DOHH2 (cell line): Measurements from ENCODE around the gene DPP4.

Experiments used
- H3F3A ChIP-seq: fragments of 200-600 bp; sonication (generic), shearing (Covaris generic); 2 replicates; pipeline ENCODE4 v1.6.0; 2016; ENCODE audit warnings: antibody characterized with exemption, mild to moderate bottlenecking; ENCODE audit not compliant: control insufficient read depth, insufficient read depth
- H3K27ac ChIP-seq: fragments of 200-600 bp; sonication (generic); 2 replicates; pipeline ENCODE4 v1.5.1; 2014; ENCODE audit warnings: low read depth, mild to moderate bottlenecking, low read length, moderate library complexity
- H3K27me3 ChIP-seq: fragments of 200-600 bp; sonication (generic); 2 replicates; pipeline ENCODE4 v1.6.1; 2014; ENCODE audit warnings: mild to moderate bottlenecking, low read length, mixed read lengths; ENCODE audit not compliant: control insufficient read depth
- H3K36me3 ChIP-seq: fragments of 200-600 bp; sonication (generic); 2 replicates; pipeline ENCODE4 v1.6.1; 2014; ENCODE audit warnings: mild to moderate bottlenecking, low read length, moderate library complexity, mixed read lengths; ENCODE audit not compliant: control insufficient read depth
- H3K4me1 ChIP-seq: fragments of 200-600 bp; sonication (generic); 2 replicates; pipeline ENCODE4 v1.6.1; 2014; ENCODE audit warnings: mild to moderate bottlenecking, low read length, mixed read lengths; ENCODE audit not compliant: control insufficient read depth
- H3K4me2 ChIP-seq: fragments of 200-600 bp; sonication (generic); 2 replicates; pipeline ENCODE4 v1.6.0; 2014; ENCODE audit warnings: mild to moderate bottlenecking, low read length, moderate library complexity
- H3K4me3 ChIP-seq: fragments of 200-600 bp; sonication (generic); 2 replicates; pipeline ENCODE4 v1.5.1; 2014; ENCODE audit warnings: mild to moderate bottlenecking, low read length, mixed read lengths
- H3K79me2 ChIP-seq: fragments of 200-600 bp; sonication (generic); 2 replicates; pipeline ENCODE4 v1.6.1; 2014; ENCODE audit warnings: mild to moderate bottlenecking, low read length, mixed read lengths; ENCODE audit not compliant: control insufficient read depth
- H3K9me2 ChIP-seq: fragments of 200-600 bp; sonication (generic); replicated peaks from 2 replicates; pipeline ENCODE4 v1.6.1; 2014; ENCODE audit warnings: mild to moderate bottlenecking, low read length, mixed read lengths; ENCODE audit not compliant: control insufficient read depth
- H3K9me3 ChIP-seq: fragments of 200-600 bp; sonication (generic); 2 replicates; pipeline ENCODE4 v1.6.1; 2014; ENCODE audit warnings: antibody characterized with exemption, low read length, mixed read lengths; ENCODE audit not compliant: control insufficient read depth, insufficient read depth
- H4K20me1 ChIP-seq: fragments of 200-600 bp; sonication (generic); 2 replicates; pipeline ENCODE4 v1.6.0; 2014; ENCODE audit warnings: low read depth, mild to moderate bottlenecking, antibody characterized with exemption, low read length, moderate library complexity; ENCODE audit not compliant: control insufficient read depth, insufficient read depth
- EZH2phosphoT487 ChIP-seq: fragments of 200-600 bp; sonication (generic); IDR thresholded peaks from 2 replicates; pipeline ENCODE4 v1.6.1; 2017; ENCODE audit warnings: borderline replicate concordance, mild to moderate bottlenecking, antibody characterized with exemption, low read length, moderate library complexity, mixed read lengths
- TF ChIP-seq, protein P1 (sequence below): fragments of 200-600 bp; sonication (generic); IDR thresholded peaks from one replicate; pipeline ENCODE4 v1.5.1; 2014; ENCODE audit warnings: antibody characterized with exemption, mild to moderate bottlenecking, low read depth, low read length; ENCODE audit not compliant: poor library complexity, severe bottlenecking

DPP4 gene

DNA sequence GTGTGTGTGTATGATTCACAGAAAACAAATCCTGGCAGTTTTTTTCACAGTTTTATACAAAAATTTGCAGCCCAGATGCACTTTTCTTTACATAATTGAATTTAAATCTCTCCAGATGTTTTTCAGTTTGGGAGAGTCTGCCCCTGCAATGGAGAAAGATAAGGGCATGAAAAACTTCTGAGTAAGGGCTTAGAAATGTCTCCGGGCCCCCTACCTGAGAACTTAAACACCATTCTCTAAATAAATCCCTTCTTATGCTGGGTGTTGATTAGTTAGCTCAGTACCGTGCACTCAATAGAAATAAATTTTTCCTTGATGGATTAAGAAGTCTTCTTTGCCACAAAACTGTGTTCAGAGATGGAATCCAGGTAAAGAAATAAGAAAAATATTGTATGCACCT lies 64.5 kb downstream of the DPP4 start:
- TF ChIP-seq, protein P1, sequence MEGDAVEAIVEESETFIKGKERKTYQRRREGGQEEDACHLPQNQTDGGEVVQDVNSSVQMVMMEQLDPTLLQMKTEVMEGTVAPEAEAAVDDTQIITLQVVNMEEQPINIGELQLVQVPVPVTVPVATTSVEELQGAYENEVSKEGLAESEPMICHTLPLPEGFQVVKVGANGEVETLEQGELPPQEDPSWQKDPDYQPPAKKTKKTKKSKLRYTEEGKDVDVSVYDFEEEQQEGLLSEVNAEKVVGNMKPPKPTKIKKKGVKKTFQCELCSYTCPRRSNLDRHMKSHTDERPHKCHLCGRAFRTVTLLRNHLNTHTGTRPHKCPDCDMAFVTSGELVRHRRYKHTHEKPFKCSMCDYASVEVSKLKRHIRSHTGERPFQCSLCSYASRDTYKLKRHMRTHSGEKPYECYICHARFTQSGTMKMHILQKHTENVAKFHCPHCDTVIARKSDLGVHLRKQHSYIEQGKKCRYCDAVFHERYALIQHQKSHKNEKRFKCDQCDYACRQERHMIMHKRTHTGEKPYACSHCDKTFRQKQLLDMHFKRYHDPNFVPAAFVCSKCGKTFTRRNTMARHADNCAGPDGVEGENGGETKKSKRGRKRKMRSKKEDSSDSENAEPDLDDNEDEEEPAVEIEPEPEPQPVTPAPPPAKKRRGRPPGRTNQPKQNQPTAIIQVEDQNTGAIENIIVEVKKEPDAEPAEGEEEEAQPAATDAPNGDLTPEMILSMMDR = no peak
- TF ChIP-seq EZH2phosphoT487 = no peak
- Histone ChIP-seq H3K27me3 (peaks cover 23% of the 10 kb centered on the region), H4K20me1 (no peaks in the 10 kb centered on the region), H3K9me3 (no peaks in the 10 kb centered on the region), H3K79me2 (no peaks in the 10 kb centered on the region), H3F3A (no peaks in the 10 kb centered on the region), H3K4me3 (no peak overlapping the region), H3K36me3 (no peaks in the 10 kb centered on the region), H3K4me2 (no peak overlapping the region), H3K9me2 (no peaks in the 10 kb centered on the region), H3K27ac (no peak overlapping the region), H3K4me1 (no peaks in the 10 kb centered on the region)

DNA sequence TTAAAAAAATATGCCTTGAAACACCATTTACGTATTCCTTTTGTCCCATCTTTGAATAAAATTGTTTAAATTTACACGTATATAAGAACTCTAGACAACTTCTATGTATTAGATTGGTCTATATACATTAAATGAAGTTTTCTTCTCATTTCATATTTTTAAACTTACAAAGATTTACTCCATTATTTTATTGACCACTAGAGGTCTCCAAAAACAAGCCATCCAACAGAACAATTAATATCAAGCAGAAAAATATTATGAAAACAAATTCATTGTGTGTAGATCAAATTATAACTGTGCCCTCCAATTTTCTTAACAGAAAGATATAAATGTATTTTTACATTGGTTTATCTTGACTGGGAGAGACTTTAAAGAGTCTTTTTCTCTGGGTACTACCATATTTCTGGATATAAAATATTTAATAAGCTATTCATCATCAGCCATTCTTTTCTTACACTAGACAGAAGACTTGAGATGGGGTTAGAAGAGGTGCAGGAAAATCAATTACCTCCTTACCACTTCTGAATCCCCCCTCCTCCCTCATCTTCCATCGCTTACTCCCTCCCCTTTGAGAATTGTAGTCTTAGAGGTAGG lies 66.5 kb downstream of the DPP4 start:
- Histone ChIP-seq H3K9me2 (no peaks in the 10 kb centered on the region), H3K27me3 (peaks cover 18% of the 10 kb centered on the region), H3K27ac (no peak overlapping the region), H3F3A (no peaks in the 10 kb centered on the region), H3K4me2 (no peak overlapping the region), H3K79me2 (no peaks in the 10 kb centered on the region), H4K20me1 (no peaks in the 10 kb centered on the region), H3K36me3 (no peaks in the 10 kb centered on the region), H3K9me3 (no peaks in the 10 kb centered on the region), H3K4me1 (no peaks in the 10 kb centered on the region), H3K4me3 (no peak overlapping the region)
- no peak for TF ChIP-seq EZH2phosphoT487
- TF ChIP-seq, protein P1 = peak; percentile 55

DNA sequence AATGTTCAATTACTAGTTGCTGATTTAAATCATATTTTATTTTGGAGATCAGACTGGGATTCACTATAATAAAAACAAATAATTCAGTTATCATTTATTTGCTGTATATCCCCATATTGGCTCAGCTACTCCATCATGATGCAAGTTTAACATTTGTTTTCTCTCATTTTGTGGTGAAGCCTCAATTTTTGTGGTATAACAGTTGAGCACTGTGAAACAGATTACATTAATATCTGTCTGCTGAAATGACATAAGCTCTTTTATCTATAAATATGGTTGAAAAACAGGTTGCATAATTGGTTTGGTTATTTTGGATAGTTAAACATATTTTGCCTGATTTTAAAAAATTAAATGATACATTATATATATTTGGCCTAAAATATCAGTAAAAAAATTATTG lies 67.7 kb downstream of the DPP4 start:
- Histone ChIP-seq H3K27ac (no peak overlapping the region), H3K36me3 (no peaks in the 10 kb centered on the region), H3K9me3 (no peaks in the 10 kb centered on the region), H3K79me2 (no peaks in the 10 kb centered on the region), H3F3A (no peaks in the 10 kb centered on the region), H3K27me3 (peaks cover 11% of the 10 kb centered on the region), H3K9me2 (no peaks in the 10 kb centered on the region), H4K20me1 (no peaks in the 10 kb centered on the region), H3K4me1 (no peaks in the 10 kb centered on the region), H3K4me2 (no peak overlapping the region), H3K4me3 (no peak overlapping the region)
- no peak for TF ChIP-seq EZH2phosphoT487
- TF ChIP-seq, protein P1 = no peak
